ENCODE results near the gene ZNF337. TPM values are rescaled to one million over a fixed set of nuclear protein-coding genes. Genes with fewer than 3 reads are reported as not detected.

The ZNF337 gene
- total and polyA plus RNA-seq, 4 donors = 6.8 to 32.6 (median 10.3) TPM

DNA sequence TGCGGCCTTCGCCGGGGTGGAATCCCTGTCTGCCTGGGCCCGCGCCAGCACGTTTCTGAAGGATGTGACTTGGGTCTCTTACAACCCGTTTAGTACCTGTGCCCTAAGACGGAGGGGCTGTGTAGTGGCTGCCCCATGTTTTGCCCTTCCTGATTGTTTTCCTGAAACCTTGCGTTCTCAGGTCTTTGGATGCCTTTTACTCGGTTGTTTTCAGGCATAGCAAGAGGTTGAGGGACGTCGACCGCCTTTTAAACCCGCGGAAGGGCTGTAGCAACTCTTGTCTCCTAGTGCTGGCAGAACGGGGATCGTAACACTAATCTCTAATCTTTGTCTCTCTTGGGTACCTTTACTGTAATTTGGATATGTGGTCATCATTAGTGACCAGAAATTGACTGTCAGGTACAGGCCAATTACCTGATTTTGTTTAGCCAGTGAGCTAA lies 72.1 kb downstream of the ZNF337 start:
- peaks cover 0 to 9% (median 5%) of the 10 kb centered on the region in 5 donors for H3K4me1 ChIP-seq (ENCODE audit: control insufficient read depth in 5 of 5, insufficient read depth in 5 of 5, low read length in 5 of 5)
- no peaks in the 10 kb centered on the region for H3K9me3 ChIP-seq (ENCODE audit: control insufficient read depth in 4 of 4, insufficient read depth in 3 of 4, low read length in 3 of 4)
- peak overlapping the region; percentile 92 for H3K27ac ChIP-seq (ENCODE audit: low read depth in 1 of 2, low read length in 1 of 2)
- no peak for ATAC-seq (ENCODE audit: insufficient read depth, low FRiP score)
- WGBS, 2 donors = 37 to 42% methylated on average over 17 of the region's 17 CpGs
- DNase-seq = no peak
- H3K9ac ChIP-seq (ENCODE audit: insufficient read depth in 1 of 2, low read length in 2 of 2) = peak overlapping the region; percentile 87 to 93
- TF ChIP-seq CTCF (IDR thresholded peaks at IDR 0.05; ENCODE audit: control extremely low read depth, extremely low read depth) = no peak
- H3K4me3 ChIP-seq = peak overlapping the region; percentile 89
- no peaks in the 10 kb centered on the region for H3K27me3 ChIP-seq (ENCODE audit: control insufficient read depth in 3 of 3, insufficient read depth in 3 of 3, low read length in 2 of 3)
- H3K36me3 ChIP-seq (ENCODE audit: control insufficient read depth in 4 of 4, insufficient read depth in 4 of 4, low read length in 4 of 4) = peaks cover 0 to 3% (median 0%) of the 10 kb centered on the region in 4 donors

Small RNA genes within 50 kb of the gene (small RNA-seq; reads per million reads assigned to genes)
- not detected for gene RN7SL594P (ENCODE audit: low replicate concordance)

Other genes with a start within 250 kb of the ZNF337 start
- gene NINL, start 111.3 kb downstream of the ZNF337 start, total RNA-seq = 10 to 100 TPM; 15.5 to 25.9 TPM
- gene NINL, start 111.3 kb downstream of the ZNF337 start, polyA plus RNA-seq = 1 to 10 TPM; 4.5 to 8.4 TPM
- 1 to 10 TPM; 5.0 to 7.3 TPM for gene NANP, start 72.8 kb downstream of the ZNF337 start, total RNA-seq
- gene NANP, start 72.8 kb downstream of the ZNF337 start, polyA plus RNA-seq = 1 to 10 TPM; 2.4 to 3.7 TPM

Data from lung (tissue), 13 donors.